ENCODE results near the gene EXOC3L1.

EXOC3L1 gene

DNA sequence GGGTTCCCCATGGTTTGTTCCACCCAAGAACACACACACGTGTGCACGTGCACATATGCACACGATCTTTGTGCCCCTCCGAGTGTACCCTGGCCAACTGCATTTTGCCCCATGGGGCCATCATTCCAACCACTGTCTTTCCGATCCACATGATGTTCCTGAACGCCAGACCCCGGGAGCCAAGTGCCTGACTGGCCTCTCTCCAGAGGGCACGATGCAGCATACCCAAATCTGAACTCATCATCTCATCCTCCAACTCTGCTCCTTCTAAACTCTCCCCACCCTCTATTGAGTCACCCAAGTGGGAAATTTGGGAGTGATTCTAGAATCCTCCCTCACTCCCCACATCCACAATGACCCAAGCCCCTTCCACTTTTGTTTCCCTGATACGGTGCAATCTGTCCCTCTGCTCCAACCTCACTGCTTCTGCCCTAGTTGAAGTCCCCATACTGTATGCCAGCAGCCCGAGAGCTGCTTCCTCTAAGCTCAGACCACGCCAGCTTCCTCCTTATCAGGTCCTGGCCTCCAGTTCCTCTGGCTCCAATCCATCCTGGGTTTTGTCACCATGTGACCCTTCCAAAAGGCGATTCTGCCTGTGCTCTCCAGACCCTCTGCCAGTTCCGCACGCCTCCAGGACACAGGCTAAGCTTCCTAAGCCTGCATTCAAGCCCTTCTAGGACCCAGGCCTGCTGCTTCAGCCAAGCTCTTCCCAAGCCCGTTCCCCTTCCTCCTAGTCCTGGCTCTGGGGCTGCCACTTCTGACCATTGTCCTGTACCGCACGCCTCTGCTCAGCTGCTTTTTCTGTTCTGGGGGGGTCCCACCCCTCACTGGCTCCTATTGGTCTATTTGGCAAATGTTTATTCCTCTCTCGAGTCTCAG lies 26.9 kb upstream of the EXOC3L1 start:
- DNase-seq: no peak

DNA sequence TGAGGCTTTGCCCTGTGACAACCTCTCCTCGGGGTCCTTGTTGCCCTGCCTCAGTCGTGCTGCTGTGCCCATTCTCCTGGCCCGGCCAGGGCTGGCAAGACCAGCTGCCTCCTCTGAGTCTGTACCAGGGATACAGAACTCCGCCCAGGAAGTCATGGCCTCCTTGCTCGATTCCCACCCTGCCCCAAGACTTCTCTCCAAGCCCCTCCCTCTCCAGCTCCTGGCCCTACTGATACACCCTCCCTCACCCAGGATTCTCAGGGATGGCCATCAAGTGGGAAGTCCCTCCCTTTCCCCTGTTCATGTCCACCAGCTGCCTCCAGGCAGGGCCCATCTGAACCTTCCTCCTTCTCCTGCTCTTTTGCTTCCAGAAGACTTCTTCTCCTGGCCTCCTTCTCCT lies 25.8 kb upstream of the EXOC3L1 start:
- no peak for DNase-seq

DNA sequence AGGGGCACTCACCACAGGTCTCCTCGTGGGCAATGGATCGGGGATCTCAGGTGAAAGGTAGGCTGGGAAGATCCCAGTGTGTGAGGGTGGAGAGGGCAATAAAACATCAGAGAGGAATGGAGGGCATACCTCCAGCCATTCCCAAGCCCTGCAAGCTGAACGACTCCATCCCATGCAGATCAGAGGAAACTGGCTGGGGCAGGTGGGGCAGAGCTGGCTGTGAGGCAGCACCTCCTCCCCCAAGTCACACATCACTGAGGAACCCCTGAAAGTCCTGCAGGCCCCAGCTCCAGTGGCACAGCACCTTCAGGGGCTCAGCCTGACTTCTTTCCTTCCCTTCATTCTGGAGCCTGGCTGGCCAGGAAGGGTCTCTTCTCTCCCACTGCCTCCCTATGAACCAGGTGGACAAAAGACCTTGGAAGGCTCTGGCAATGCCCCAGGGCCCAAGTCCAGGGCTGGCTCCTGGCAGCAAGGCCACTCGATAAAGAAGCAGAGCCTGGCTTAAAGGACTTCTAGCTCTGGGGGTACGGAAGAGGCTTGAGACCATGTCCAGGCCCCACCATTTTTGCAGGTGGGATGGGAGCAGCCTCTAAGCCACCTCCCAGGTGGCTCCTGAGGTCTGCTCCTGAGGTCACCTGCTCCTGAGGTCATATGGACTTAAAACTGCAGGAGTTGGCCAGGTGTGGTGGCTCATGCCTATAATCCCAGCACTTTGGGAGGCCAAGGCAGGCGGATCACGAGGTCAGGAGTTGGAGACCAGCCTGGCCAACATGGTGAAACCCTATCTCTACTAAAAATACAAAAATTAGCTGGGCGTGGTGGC lies 23.5 kb upstream of the EXOC3L1 start:
- no peak for DNase-seq

DNA sequence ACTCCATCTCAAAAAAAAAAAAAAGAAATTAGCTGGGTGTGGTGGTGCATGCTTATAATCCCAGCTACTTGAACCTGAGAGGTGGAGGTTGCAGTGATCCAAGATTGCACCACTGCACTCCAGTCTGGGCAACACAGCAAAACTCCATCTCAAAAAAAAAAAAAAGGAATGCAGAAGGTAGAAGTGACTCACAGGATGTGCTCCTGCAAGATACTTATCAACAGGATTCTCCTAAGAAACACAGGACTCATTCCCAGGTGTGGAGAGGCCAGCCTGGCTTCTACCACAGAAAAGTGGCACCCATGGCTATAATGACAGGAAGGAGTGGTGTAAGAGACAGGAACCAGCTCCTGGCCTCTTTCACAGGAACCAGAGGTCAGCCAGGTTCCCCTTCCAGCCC lies 22.8 kb upstream of the EXOC3L1 start:
- DNase-seq: no peak

- no peak for DNase-seq
Observed at GRCh38 chr16:67211674-67212073, 21.7 kb upstream of the EXOC3L1 start.

DNA sequence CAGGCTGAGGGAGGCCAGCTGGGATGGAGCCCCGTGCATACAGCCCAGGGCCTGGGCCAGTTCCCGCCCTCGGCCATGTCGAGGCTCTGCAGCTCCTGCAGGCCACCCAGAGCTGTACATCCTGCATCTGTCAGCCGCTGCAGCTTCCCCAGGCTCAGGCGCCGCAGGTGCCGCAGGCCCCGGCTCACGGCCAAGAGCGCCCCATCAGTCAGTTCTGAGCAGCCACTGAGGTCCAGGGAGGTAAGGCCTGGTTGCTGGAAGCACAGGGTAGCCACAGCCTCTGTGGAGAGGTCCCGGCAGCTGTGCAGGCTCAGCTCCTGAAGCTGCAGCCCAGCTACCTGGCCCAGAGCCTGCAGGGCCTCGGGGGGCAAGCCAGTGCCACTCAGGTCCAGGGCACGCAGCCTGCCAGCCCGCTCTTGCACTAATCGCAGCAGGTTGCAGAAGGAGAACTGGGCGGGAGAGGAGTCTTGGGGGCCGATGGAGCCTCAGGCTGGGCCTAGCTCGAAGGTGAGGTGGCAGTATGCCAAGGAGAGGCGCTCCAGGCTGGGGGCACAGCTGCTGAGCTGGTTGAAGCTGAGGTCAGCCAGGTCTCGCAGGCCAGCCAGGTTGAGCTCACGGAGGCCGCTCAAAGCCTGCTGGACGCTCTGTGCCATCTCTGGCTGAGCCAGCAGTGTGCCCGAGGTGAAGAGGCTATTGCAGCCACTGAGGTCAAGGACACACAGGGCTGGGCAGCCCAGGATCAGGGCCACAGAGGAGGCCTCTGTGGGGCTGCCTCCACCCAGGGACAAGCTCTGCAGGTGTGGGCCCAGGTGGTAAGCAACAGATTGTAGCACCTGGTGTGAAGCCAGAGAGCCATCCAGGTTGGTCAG lies 20.4 kb upstream of the EXOC3L1 start:
- no peak for DNase-seq

DNA sequence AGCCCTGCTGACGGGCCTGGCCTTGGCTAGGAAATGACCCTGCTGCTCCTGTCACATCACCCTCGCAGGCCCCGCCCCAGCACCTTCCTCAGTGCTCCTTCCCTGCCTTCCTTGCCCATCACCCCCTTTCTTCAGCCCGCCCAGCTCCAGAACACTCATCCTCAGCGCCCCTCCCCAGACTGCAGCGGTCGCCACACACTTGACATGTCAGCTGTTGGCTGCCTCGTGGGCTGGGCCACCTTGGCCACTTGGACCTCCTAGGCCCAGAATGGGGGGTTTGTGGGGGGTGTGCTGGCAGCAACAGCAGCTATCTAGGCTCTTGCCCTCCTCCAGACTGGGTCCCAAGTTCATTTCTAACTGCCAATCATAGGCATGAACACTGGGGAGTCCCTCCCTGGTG lies 19.6 kb upstream of the EXOC3L1 start:
- DNase-seq: no peak

- no peak for DNase-seq
Observed at GRCh38 chr16:67208154-67208896, 18.4 kb upstream of the EXOC3L1 start.

DNA sequence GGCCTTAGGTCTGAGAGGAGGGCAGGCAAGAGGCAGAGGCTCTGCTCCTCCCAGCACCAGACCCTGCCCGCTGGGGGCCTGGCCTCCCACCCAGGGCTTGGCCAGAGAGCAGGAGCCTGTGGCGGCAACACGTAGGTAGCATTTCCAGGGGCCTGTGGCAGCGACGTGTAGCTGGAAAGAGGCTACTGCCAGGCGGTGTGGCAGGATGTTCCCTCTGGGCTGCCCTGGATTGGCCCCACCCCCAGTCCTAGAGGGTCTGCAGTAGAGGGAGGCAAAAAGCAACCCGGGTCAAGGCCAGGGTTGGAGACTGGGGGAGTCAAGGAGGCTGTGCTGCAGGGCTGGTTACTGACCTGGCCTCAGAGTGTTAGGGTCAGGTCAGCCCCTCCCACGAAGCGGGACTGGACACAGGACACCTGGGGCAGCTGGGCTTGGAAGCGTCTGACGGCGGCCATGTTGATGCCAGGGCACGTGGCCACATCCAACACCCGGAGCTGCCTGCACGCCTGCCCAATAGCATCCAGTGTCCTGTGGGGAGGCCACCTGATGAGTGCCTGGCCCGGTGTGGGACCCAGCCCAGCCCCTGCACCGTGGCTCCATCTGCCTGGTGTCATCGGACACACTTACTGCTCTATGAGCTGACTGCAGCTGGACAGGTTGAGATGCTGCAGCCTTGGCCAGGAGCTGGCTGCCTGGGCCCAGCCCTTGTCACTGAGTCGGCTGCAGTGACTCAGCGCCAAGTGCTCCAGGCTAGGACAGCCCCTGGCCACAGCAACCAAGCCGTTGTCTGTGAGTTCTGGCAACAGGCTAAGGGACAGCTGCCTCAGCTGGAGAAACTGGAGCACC lies 17.5 kb upstream of the EXOC3L1 start:
- no peak for DNase-seq

DNA sequence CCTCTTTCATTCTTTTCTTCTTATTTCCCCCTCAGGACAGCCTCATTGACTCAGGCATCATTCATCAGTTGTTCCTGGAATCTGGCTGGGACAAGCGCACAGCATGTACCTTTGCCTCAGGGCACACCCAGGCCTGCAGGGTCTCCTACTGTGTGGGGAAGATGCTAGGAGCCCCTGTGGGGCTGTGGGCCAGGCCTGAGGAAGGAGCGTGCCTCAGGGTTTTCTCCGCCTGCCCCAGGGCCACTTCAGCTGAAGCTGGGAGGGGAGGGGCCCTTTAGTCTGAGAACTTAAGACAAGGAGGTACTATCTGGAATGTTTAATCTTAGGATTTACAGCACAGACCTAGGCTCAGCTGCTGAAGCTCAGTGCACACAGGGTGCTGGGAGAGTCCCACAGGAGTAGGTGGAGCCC lies 16.9 kb upstream of the EXOC3L1 start:
- DNase-seq: no peak

DNA sequence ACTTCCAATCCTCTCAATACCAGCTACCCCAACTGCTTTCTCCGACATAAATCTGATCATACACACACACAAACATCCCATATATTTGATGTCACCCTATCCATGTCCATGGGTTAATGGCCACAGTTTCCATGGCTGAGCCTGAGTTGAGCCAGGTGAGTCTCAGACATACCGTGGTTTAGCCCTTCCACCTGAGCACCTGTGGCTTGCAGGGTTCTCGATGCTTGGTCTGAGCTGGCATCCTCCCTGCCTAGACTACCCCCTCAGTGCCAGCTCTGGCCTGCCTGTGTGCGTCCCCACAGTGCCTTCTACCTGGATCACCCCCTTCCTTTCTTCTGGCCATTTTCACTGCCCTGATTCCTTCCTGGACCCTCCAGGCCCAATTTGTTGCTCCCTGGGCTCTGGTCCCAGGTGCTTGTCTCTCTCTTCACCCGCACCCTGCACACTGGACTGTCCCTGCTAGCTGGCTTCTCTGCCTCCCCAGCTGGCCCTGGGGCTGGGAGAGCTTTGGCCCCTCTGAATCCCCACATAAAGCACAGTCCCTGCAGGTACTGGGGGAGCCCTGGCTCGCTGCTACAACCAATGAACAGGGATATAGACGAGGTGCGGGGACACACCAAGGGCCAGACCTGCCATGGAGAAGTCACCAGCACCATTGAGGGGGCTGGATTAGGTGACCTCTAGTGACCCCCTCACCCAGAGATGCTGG lies 16.3 kb upstream of the EXOC3L1 start:
- no peak for DNase-seq

DNA sequence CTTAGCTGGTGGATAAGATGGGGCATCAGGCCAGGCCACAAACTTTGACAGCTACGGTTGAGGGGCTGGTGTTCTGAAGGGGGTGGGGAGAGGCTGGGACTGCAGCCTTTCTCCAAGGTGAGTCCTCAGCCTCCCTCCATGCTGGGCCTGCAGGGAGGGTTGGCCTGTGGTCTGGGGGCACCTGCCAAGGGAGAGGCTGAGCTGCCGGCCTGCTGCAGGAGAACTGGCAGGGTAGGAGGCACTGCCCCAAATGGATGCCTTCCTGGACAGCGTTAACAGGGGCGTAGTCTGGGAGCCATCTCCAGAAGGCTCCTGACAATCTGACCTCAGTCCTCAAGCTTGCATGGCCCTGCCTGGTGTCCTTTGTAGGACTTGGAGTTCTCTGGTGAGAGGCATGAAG lies 14.1 kb upstream of the EXOC3L1 start:
- DNase-seq: no peak

- DNase-seq: no peak
Observed at GRCh38 chr16:67202956-67203493, 13.1 kb upstream of the EXOC3L1 start.

GRCh38 chr16:67202426-67202825 lies 12.5 kb upstream of the EXOC3L1 start:
- no peak for DNase-seq

DNA sequence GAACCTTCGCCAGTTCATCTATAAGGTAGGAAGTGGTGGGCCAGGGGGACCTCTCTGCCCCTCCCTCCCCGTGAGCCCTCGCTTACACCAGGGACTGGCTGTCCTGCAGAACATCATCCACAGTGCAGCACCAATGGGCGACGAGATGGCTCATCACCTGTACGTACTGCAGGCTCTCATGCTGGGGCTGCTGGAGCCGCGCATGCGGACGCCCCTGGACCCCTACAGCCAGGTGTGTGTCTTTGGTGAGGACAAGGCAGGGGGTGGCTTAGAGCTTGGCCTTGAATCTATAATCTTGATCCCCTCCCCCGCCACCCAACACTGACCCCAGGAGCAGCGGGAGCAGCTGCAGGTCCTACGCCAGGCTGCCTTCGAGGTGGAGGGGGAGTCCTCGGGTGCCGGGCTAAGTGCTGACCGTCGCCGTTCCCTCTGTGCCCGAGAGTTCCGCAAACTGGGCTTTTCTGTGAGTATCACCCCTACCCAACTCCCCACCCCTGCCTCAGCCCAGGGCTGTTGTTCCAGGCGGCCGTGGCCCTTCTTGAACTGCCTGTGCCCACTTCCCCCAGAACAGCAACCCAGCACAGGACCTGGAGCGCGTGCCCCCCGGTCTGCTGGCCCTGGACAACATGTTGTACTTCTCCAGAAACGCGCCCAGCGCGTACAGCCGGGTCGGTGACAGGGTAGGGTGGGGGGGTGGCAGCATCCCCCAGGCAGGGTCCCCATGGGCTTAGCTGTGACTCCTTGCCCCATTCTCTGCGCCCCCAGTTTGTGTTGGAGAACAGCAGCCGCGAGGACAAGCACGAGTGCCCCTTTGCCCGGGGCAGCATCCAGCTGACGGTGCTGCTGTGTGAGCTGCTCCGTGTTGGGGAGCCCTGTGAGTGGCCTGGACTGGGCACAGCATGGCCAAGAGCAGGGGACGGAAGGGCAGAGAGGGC lies 11.7 kb upstream of the EXOC3L1 start:
- DNase-seq: no peak

GRCh38 chr16:67200491-67200890 lies 10.6 kb upstream of the EXOC3L1 start:
- no peak for DNase-seq

- no peak for DNase-seq
Observed at GRCh38 chr16:67199808-67200198, 9.9 kb upstream of the EXOC3L1 start.

DNA sequence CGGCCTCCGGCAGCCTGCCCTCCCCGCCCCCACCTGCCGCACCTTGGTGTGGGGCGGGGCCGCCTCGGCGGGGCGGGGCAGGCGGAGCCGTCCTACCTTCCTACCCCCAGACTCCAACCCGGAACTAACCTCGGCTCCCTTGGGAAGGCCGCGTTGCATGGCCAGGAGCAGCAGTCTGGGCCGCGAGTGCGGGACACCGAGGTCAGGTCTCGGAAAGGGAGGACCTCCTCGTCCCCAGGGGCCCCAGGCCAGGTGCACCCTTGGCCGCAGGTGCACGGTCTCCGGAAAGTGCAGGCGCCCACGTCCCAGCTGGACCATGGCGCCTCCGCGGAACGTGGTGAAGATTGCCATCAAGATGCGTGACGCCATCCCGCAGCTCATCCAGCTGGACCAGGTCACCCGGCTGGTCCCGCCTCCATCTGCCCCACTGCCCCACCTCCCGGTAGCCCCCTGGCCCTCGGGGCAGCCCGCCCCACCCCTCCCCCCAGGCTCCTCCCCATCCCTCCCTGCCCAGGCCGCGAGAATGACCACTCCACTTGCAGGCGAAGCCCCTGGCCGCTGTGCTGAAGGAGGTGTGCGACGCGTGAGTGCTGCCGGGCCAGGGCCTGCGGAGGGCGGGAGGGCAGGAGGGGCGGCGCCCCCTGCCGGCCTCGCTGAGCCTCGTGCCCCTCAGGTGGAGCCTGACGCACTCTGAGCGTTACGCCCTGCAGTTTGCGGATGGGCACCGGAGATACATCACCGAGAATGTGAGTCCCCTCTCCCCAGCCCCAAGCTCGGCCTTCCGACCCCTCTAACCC lies 9.3 kb upstream of the EXOC3L1 start, which contains the start of gene ELMO3:
Gene ELMO3 (plus strand): TSS at position 121 of the 797 bp plus-strand sequence. CDS start 196 bp downstream, at position 317.
- DNase-seq: no peak

Data from activated CD4-positive, alpha-beta T cell treated with anti-CD3 and anti-CD28 coated beads for 4 hours (primary cell).